KBM-7 (cell line): ENCODE data around the gene IL1R1.
"Not testable (repeated sequence)": the region's sequence is repeated elsewhere in the genome, so short reads cannot be mapped to it uniquely, and the experiment has no call there.

Experiments used
- DNase-seq: peaks from one replicate; pipeline ENCODE4 v3.0.0-alpha.2; 2015
- in situ Hi-C: fragments of 300-500 bp; cut with MboI; formaldehyde crosslinking; loops from 2 replicates; pipeline ENCODE4 v1.14.3; 2020; ENCODE audit warnings: low sequenced_read_pairs, low pct_unique_long_range_greater_than_20kb, mixed read lengths

Gene IL1R1

GRCh38 chr2:102141970-102142828 is at the start of gene IL1R1:
TSS of gene IL1R1 (plus strand) at chr2:102142746. CDS start at chr2:102157725, 14,979 bp downstream.
- peak; percentile 14 for DNase-seq
- in situ Hi-C loops = no loop called here

DNA sequence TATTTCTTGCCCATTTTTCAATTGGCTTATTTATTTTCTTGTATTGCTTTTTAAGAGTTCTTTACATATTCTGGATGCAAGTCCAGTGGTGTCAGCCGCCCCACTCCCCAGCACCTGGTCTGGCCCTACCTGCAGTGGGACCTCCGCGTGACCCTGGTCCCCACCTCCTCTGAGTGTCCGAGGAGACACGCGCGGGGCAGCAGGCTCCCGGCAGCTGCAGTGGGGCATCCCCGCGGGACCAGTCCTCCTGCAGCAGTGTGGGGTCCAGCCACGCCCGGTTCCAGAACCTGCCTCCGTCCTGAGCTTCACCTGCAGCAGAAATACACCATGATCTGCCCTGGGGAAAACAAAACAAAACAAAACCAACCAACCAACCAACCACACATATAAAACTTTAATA is 48.9 kb upstream of the IL1R1 start:
- in situ Hi-C loops = no loop called here
- DNase-seq = no peak

DNA sequence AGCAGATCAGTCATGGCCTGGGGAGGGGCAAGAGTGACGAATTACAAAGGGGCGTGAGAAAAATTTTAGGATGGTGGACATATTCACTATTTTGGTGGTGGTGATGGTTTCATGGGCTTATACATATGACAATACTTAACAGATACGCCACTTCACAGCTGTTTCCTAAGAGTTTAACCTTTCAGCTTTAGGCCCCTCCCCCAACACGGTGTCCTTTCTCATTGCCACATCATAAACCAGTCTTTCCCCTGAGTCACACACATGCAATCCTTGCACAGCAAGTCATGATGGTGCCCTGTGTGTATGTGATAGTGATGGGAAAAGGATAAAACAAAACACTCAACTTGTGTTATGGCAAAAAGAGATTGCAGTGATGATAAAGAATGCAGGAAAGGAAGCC is 47.6 kb upstream of the IL1R1 start:
- in situ Hi-C loops = no loop called here
- DNase-seq = peak; percentile 38

- no peak for DNase-seq
- in situ Hi-C loops = no loop called here
These were observed 46.4 kb upstream of the IL1R1 start for GRCh38 chr2:102096103-102096502.

- in situ Hi-C loops = no loop called here
- DNase-seq = no peak
These were observed 43.8 kb upstream of the IL1R1 start for GRCh38 chr2:102098756-102099155.

- DNase-seq = no peak
- in situ Hi-C loops = no loop called here
These were observed 42.8 kb upstream of the IL1R1 start for GRCh38 chr2:102099536-102100298.

DNA sequence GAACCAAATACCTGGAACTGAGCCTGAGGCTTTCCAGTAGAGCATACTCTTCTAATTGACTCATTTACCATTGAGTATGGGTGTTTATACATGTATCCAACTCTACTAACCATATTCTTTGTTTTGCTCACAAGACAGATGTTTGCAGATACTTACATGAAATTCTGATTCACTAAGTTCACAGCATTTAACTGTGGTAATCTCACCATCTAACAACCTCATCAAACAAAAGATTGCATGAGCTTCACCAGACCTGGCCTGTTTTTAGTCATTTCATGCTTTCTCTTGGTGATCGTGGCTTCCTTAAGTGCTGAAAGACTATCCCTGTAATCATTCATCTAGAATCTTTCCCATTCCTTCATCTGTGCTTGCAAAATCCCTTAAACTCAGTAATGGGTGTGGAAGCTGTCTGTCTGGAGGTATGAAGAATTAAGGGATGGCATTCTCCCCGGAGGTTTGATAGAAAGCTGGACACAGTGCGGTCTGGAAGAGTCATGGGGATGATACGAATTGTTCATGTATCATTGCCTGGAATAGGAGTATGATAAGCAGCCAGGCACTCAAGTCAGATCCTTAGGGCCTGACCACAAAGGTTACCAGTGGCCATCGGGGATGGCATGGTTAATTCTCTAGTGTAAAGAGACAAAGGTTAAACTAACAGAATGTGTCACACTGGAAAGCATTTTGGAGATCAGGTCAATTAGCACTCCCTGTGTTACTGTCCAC is 42.0 kb upstream of the IL1R1 start:
- in situ Hi-C loops = no loop called here
- DNase-seq = no peak

GRCh38 chr2:102101097-102101848 is 41.3 kb upstream of the IL1R1 start:
- in situ Hi-C loops = no loop called here
- DNase-seq = no peak

- in situ Hi-C loops = no loop called here
- no peak for DNase-seq
These were observed 40.5 kb upstream of the IL1R1 start for GRCh38 chr2:102101849-102102635.

DNA sequence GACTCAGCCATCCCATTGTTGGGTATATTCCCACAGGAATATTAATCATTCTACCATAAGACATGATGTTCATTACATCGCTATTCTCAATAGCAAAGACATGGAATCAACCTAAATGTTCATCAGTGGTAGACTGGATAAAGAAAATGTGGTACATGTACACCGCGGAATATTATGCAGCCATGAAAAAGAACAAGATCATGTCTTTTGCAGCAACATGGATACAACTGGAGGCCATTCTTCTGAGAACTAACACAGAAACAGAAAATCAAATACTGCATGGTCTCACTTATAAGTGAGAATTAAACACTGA is 40.0 kb upstream of the IL1R1 start:
- in situ Hi-C loops, DNase-seq: not testable (repeated sequence)

GRCh38 chr2:102103284-102103683 is 39.3 kb upstream of the IL1R1 start:
- no peak for DNase-seq
- in situ Hi-C loops = no loop called here

GRCh38 chr2:102103992-102104871 is 38.3 kb upstream of the IL1R1 start:
- DNase-seq = peak; percentile 81
- in situ Hi-C loops = no loop called here

DNA sequence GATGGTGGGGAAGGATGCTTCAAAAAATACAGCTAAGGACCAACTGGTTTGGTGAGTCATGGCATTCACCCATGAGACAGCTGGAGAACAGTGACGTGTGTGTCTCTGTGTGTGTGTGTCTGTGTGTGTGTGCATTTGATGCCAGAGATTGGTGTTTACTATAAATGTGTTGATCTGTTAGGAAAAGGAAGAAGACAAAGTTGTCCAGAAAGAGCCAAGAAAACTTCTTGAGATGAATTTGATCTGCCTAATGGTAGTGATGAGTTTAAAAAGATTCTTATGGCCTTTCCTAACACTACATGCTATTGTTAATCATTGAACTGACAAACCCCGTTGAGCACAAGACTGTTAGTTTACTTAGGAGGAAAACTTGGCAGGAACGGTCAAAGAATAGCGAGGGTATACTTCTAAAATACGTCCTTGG is 36.4 kb upstream of the IL1R1 start:
- in situ Hi-C loops = no loop called here
- no peak for DNase-seq

DNA sequence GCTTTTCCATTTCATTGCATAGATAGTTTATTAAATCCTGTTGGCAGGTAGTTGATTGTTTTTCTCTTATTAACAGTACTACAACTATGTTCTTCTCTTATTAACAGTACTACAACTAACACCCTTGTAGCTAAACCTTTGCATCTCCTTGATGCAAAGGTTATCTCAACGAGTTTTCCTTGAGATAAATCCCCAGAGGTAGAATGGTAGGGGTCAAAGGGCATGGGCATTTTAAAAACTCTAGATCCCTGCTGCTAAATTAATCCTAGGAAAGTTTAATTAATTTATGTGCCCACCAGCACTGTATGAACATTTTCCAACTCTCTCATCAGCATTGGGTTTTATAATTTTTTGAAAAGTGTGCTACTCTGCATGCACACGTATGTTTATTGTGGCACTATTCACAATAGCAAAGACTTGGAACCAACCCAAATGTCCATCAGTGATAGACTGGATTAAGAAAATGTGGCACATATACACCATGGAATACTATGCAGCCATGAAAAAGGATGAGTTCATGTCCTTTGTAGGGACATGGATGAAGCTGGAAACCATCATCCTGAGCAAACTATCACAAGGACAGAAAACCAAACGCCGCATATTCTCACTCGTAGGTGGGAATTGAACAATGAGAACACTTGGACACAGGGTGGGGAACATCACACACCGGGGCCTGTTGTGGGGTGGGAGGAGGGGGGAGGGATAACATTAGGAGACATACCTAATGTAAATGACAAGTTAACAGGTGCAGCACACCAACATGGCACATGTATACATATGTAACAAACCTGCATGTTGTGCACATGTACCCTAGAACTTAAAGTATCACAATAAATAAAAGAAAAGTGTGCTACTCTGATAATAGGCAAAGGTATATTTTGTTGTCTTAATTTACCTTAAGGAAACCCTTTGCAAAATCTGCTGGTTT is 35.5 kb upstream of the IL1R1 start:
- DNase-seq, in situ Hi-C loops: not testable (repeated sequence)

GRCh38 chr2:102107741-102108070 is 34.8 kb upstream of the IL1R1 start:
- DNase-seq = no peak
- in situ Hi-C loops = no loop called here

DNA sequence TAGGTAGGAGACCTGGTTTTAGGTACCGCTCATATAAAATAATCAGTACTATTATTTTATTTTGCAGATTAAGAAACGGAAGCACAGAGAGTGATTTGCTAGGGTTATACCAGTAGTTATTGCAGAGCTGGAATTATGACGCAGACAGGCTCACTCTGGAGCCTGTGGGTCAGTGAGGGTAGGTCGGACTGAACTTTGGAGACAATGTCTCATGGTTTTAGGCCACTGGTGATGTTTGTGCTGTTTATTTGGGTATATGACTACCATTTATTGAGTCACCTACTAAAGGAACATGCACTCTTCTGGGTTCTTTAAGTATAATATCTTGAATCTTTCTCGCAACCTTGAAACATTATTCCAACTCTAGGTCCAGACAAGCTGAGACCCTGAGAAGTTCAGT is 33.5 kb upstream of the IL1R1 start:
- no peak for DNase-seq
- in situ Hi-C loops = no loop called here

DNA sequence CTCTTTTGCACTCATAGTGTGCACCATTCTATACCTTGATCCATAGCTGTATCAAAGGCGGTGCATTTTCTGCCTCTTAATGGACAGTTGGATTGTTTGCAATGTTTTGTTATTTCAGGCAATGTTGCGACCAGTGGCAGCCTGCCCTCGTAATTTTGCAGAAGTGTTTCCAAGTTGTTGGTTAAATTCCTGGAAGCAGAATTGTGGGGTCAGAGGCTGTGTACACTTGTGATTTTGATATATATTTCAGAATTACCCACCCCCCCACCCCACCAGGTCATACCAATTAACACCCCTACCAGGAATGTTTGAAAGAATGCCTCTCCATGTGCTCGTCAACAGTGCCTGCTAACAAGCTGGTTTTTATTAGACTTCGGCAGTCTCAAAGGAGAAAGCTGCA is 32.4 kb upstream of the IL1R1 start:
- peak; percentile 11 for DNase-seq
- in situ Hi-C loops = no loop called here
